Stimulated activated CD8-positive, alpha-beta memory T cell treated with anti-CD3 and anti-CD28 coated beads, Interleukin-12 subunit alpha, Interleukin-12 subunit beta, amount 100 ng/mL, for 24 hours (primary cell): Measurements from ENCODE around the gene LCP2.

ENCODE experiments used
- DNase-seq: peaks from one replicate; pipeline ENCODE4 v3.0.0-alpha.2; 2020; ENCODE audit errors: extremely low read depth

LCP2 gene

GRCh38 chr5:170315154-170315553 lies 17.6 kb upstream of the LCP2 start:
- no peak for DNase-seq

GRCh38 chr5:170314541-170315095 lies 17.0 kb upstream of the LCP2 start:
- no peak for DNase-seq

GRCh38 chr5:170313816-170314215 lies 16.2 kb upstream of the LCP2 start:
- DNase-seq: no peak

GRCh38 chr5:170313344-170313743 lies 15.8 kb upstream of the LCP2 start:
- no peak for DNase-seq

GRCh38 chr5:170312666-170313065 lies 15.1 kb upstream of the LCP2 start:
- no peak for DNase-seq

- no peak for DNase-seq
Measured at GRCh38 chr5:170312301-170312595, 14.7 kb upstream of the LCP2 start.

GRCh38 chr5:170311511-170312300 lies 14.1 kb upstream of the LCP2 start:
- no peak for DNase-seq

- no peak for DNase-seq
Measured at GRCh38 chr5:170310256-170310926, 12.8 kb upstream of the LCP2 start.

GRCh38 chr5:170308686-170309085 lies 11.1 kb upstream of the LCP2 start:
- DNase-seq: no peak

GRCh38 chr5:170307575-170308465 lies 10.2 kb upstream of the LCP2 start:
- no peak for DNase-seq

- no peak for DNase-seq
Measured at GRCh38 chr5:170306381-170306831, 8.8 kb upstream of the LCP2 start.

- no peak for DNase-seq
Measured at GRCh38 chr5:170305646-170306025, 8.1 kb upstream of the LCP2 start.

- DNase-seq: no peak
Measured at GRCh38 chr5:170305016-170305645, 7.6 kb upstream of the LCP2 start.

- DNase-seq: no peak
Measured at GRCh38 chr5:170303549-170303948, 6.0 kb upstream of the LCP2 start.

- DNase-seq: no peak
Measured at GRCh38 chr5:170302653-170303501, 5.3 kb upstream of the LCP2 start.

- DNase-seq: no peak
Measured at GRCh38 chr5:170301981-170302652, 4.5 kb upstream of the LCP2 start.

- DNase-seq: no peak
Measured at GRCh38 chr5:170301149-170301548, 3.6 kb upstream of the LCP2 start.

GRCh38 chr5:170300361-170301013 lies 2.9 kb upstream of the LCP2 start:
- no peak for DNase-seq

- no peak for DNase-seq
Measured at GRCh38 chr5:170296935-170297588, 515 bp downstream of the LCP2 start.
